ENCODE results near the gene C19orf67. TPM values are rescaled to one million over a fixed set of nuclear protein-coding genes. Genes with fewer than 3 reads are reported as not detected.

Gene C19orf67
- total RNA-seq, result not detected in 2 replicates
- 0.14 TPM for polyA plus RNA-seq (2012)

DNA sequence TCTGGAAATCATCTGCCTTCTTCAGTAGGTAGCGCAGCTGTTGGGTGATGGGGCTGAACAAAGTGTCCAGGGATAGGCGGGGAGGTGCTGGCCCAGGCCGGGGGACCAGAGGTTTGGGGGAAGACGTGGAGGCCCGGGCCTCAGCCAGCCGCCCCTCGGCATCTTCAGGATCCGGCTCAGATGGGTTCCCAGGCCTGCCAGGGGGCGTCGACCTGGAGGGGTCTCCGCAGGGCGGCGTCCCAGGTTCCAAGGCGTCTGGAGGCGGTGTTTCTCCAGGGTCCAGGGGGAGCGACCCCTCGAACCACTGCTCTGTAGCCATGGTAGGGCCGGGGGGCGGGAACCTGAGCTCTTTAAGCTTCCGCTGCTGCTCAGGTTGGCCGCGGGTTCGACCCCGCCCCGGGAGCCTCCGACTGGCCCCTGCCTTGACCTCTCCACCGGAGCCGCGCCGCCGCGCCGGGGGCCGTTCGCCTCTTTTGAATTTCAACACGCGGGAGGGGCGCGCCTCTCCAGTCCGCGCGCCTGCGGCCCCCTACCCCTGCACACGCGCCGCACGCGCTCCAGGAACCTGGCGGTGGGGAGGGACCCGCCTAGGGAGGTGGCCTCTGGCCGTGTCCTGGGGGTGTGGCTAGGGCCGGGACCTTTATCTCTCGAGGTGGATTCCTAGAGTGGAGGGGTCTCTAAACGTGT, at the start of gene C19orf67:
Gene C19orf67 (minus strand): TSS at position 475 of the 687 bp plus-strand sequence. CDS start 156 bp downstream, at position 319.
- DNase-seq (ENCODE audit: low read depth), result no peak

- DNase-seq (ENCODE audit: low read depth), result no peak
Measured at GRCh38 chr19:14135355-14135754, 49.8 kb upstream of the C19orf67 start.

DNA sequence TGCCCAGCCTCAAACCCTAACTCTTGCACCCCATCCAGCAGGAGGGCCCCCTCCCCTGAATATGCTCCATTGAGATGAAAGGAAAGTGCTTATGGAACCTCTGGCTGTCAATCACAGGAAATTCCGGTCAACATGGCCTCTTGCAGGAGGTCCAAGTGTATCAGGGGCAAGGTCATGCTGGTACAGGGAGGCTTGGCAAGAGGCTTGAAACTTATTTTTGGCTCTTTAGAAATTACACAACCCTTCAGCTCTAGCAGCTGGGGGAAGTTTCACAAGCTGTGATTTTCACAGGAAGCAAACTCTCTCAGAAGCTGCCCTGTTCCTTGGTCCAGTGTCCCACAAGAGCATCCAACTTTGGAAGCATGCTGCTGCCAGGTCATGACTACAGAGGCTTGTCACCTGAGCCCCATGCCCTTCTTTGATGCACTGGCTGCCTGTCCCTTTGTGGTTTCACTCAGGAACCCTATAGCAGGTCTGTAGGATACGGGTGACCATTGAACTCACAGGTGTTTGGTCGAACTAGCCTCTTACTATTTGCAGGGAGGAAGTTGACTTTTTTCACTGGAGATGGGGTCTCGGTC, 42.4 kb upstream of the C19orf67 start:
- peak; percentile 22 for DNase-seq (ENCODE audit: low read depth)

DNA sequence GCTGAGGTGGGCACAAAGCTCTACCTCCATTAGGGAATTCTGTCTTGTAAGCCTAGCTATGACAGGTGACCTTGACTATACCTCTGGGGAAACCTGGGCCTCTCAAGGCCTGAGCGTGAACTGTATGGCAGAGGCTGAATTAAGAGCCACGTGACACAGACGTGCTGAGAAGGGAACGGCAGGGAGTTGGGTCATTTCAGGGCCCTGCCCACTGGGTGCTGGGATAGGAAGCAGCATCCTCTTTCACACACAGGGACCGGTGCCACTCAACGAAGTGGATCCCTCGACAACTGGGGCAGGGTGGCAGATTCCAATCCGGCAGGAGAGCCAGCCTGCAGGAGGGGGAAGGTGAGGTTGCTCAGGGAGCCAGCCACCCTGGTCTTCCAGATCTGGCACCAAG, 41.6 kb upstream of the C19orf67 start:
- no peak for DNase-seq (ENCODE audit: low read depth)

DNA sequence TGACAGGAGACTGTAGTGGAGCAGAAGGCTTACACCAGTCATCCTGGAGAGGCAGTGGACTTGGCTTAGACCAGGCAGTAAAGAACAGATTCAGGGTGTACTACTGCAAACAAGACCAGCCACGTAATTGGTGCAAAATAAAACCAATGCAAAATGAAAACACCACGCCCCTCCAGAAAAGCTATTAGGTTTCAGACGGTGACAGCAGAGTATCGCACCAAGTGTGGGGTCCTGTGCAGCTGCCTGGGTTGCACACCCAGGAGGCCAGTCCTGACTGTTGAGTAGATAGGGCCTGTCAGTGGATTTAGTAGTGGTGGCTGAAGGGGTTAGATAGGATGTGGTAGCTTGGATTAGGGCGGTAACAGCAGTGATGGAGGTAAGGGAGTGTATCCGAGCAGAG, 37.3 kb upstream of the C19orf67 start:
- DNase-seq (ENCODE audit: low read depth), result no peak

GRCh38 chr19:14120497-14120780, 34.9 kb upstream of the C19orf67 start:
- DNase-seq (ENCODE audit: low read depth), result no peak

GRCh38 chr19:14119644-14120496, 34.3 kb upstream of the C19orf67 start:
- DNase-seq (ENCODE audit: low read depth), result no peak

DNA sequence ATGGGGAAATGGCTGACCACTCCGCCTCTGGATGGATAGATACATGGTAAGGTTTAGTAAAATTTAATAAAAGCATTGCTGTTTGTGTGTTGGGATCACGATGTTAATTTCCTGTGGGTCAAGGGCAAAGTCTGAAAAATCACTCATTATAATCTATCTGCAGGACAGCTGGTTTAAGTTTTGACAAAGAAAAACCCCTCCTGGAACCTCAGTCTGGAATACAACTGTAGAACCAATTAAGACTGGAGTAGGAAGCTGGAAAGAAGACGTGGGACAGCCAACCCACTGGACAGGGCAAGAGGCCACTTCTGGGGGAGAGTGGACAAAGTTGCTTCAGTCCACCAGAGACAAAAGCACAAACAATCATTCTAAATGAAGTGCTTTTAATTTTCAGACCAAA, 33.6 kb upstream of the C19orf67 start:
- no peak for DNase-seq (ENCODE audit: low read depth)

GRCh38 chr19:14118165-14119051, 32.8 kb upstream of the C19orf67 start:
- peak; percentile 69 for DNase-seq (ENCODE audit: low read depth)

DNA sequence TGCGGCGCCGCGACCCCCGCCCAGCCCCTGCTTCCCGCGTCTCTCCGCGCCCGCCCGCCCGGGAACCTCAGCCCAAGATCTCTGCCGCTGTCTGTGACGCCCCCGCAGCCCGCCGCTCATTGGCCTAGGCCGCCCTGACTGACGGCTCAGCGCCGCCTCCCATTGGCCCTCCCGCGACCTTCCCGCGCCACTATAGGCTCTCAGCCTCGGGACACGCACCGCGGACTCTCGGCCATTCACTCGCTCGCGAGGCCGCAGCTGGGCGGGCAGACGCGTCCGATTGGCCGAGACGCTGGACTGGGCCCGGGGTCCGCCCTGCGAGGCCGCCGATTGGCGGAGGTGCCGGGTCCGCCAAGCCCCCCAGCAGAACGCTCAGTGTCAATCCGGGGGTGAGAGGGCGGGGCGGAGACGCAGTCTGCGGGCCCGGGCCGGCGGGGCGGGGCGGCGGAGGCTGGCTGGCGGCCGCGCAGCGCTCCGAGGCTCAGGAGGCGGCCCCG, 32.1 kb upstream of the C19orf67 start, which contains the start of gene PRKACA:
Gene PRKACA (minus strand): TSS at position 95 of the 497 bp plus-strand sequence. CDS start 215 bp downstream, outside the sequence.
- peak; percentile 99 for DNase-seq (ENCODE audit: low read depth)

GRCh38 chr19:14116918-14117578, 31.5 kb upstream of the C19orf67 start:
- DNase-seq (ENCODE audit: low read depth), result peak; percentile 58

DNA sequence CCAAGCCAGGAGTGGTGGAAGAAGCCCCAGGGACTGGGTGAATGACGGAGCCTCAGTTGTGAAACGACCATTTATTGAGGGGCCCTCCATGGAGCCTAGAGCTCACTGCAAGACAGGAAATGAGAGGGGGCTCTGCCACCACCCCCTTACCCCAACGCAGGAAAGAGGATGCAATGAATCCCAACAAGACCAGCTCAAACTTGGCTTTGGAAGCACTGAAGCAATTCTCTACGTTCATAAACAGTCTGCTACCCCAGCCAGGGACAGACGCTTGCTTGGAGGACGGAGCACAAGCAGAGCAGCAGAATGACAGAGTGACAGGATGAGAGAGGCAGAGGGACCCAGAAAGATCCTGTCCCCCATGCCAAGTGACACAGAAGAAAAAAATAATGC, 30.9 kb upstream of the C19orf67 start:
- DNase-seq (ENCODE audit: low read depth), result no peak

DNA sequence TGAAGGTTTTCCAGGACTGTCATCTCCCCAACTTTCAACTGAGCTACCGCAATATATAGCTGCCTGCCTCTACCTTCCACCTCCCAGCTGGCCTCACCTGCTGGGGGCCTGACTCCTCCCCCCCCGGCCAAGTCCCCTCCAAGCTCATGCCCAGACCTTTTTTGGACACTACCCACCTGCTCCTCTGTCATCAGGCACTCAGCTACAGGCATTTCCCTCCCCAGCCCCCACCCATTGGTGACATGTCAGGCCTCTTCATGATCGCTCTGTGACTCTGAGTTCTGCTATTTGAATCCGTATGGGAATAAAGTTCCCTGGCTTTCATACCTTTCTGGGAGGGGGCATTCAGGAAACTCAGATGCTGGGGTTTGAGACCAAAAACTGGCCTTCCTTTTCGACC, 30.2 kb upstream of the C19orf67 start:
- no peak for DNase-seq (ENCODE audit: low read depth)

- DNase-seq (ENCODE audit: low read depth), result no peak
Measured at GRCh38 chr19:14114854-14115253, 29.3 kb upstream of the C19orf67 start.

- no peak for DNase-seq (ENCODE audit: low read depth)
Measured at GRCh38 chr19:14114439-14114838, 28.9 kb upstream of the C19orf67 start.

DNA sequence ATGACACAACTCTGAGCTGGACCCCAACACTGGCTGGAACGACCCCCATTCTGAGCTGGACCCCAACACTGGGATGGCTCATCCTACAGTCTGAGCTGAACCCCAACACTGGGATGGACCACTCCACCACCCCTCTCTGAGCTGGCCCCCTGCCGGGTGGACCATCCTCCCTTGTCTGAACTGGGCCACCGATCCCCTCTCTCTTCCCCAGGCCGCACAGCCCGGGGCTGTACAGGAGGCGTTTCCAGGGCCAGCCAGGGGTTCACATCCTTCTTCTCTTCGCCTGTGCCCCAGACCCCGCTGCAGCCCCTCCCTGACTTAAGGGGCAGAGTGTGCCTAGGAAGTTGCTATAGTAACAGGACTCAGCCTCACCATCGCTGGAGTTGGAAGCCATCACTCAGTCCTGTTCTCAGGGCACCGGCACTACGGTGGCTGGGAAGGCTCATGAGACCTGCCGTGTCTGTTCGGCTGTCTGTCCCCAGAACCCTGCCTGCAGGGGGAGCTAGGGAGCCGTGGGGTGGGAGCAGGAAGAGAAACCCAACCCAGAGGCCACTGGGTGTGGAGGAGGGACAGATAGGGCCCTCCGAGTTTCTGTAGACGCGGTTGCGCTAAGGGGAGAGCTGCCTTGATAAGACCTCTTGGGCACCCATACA, 28.3 kb upstream of the C19orf67 start:
- DNase-seq (ENCODE audit: low read depth), result no peak

GRCh38 chr19:14112809-14113385, 27.3 kb upstream of the C19orf67 start:
- peak; percentile 41 for DNase-seq (ENCODE audit: low read depth)

GRCh38 chr19:14112051-14112808, 26.6 kb upstream of the C19orf67 start:
- DNase-seq (ENCODE audit: low read depth), result no peak

GRCh38 chr19:14111486-14111885, 25.9 kb upstream of the C19orf67 start:
- DNase-seq (ENCODE audit: low read depth), result no peak
